Measurements from ENCODE around the gene UTRN.

Gene UTRN

DNA sequence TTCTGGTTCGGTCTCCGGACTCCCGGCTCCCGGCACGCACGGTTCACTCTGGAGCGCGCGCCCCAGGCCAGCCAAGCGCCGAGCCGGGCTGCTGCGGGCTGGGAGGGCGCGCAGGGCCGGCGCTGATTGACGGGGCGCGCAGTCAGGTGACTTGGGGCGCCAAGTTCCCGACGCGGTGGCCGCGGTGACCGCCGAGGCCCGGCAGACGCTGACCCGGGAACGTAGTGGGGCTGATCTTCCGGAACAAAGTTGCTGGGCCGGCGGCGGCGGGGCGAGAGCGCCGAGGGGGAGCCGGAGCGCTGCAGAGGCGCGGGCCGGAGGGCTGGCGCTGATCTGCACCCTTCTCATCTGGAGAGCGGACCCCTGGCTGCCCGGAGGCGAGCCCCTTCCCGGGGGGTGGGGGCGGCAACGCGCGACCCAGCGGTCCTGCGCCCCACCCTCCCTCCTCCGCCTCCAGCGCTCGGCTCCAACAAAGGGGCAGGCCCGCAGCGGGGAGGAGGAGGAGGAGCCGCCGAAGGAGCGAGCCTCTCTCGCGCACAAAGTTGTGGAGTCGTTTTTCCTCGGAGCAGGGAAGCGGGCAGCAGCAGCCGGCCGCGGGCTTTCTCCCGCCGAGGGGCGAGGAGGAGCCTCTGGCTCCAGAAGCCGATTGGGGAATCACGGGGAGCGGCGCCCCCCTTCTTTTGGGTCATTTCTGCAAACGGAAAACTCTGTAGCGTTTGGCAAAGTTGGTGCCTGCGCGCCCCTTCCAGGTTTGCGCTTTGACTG, at the start of gene UTRN:
Gene UTRN, plus strand, starts transcription at position 553 of the 765 bp plus-strand sequence. CDS start 6,494 bp downstream, outside the sequence.
- DNase-seq (ENCODE audit: low spot score), result peak; percentile 92

GRCh38 chr6:144244688-144245087, 40.4 kb upstream of the UTRN start:
- no peak for DNase-seq (ENCODE audit: low spot score)

GRCh38 chr6:144246988-144247387, 38.1 kb upstream of the UTRN start:
- no peak for DNase-seq (ENCODE audit: low spot score)

- no peak for DNase-seq (ENCODE audit: low spot score)
Measured at GRCh38 chr6:144248003-144248402, 37.1 kb upstream of the UTRN start.

GRCh38 chr6:144248476-144249301, 36.4 kb upstream of the UTRN start:
- DNase-seq (ENCODE audit: low spot score), result no peak

DNA sequence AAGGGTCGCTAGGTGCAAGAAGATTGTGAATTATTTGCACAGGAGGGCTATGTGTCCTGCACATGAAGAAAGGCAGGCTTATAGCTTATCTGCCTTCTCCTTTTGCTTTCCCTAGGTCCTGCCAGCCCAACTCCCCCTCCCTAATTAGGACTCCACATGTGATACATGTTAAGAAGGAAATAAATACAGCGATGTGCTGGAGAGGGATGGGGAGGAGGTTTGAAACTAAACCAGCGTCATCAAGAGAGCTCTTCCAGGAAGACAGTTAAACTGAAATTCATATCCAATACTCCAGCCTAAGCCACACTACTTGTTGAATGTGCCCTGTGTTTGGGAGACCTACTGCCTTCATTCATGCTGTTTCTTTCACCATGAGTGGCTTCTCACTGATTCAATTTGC, 34.9 kb upstream of the UTRN start:
- DNase-seq (ENCODE audit: low spot score), result no peak

GRCh38 chr6:144252259-144252658, 32.9 kb upstream of the UTRN start:
- DNase-seq (ENCODE audit: low spot score), result no peak

- no peak for DNase-seq (ENCODE audit: low spot score)
Measured at GRCh38 chr6:144259986-144260385, 25.1 kb upstream of the UTRN start.

GRCh38 chr6:144262470-144263369, 22.4 kb upstream of the UTRN start:
- DNase-seq (ENCODE audit: low spot score), result no peak

GRCh38 chr6:144263786-144264185, 21.3 kb upstream of the UTRN start:
- no peak for DNase-seq (ENCODE audit: low spot score)

GRCh38 chr6:144264270-144265060, 20.7 kb upstream of the UTRN start:
- DNase-seq (ENCODE audit: low spot score), result peak; percentile 24

DNA sequence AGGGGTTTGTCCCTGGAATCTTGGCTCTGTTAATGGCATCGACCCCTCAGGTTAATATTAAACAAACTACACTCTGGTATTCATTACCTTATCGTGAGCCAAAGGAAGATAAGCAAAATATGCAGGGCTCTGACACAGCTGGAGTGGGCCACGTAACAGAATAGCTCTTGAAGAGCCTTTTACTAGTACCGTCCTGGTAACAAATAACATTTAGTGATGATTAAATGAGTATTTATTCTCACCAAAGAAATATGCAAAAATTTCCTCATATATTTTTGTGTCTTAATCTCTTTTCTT, 20.1 kb upstream of the UTRN start:
- no peak for DNase-seq (ENCODE audit: low spot score)

DNA sequence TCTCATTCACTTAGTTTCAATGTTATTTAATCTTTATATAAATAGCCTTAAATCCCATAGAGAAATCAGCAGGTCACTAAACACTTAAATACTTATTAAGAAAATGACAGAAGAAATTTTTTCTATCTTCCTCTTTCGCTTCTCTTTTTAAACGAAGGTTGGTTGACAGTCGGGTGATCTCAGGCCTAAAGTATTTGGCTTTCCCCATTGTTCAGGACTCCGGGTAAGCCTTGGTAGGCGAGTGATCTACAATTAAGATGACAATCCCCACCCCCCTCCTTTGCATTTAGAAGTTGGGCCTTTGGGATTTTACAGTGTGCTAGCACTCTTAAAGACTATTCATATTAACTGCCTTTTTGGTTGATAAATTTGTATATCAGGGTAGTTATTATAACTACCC, 19.7 kb upstream of the UTRN start:
- peak; percentile 78 for DNase-seq (ENCODE audit: low spot score)

GRCh38 chr6:144266091-144266649, 19.0 kb upstream of the UTRN start:
- peak; percentile 68 for DNase-seq (ENCODE audit: low spot score)

- DNase-seq (ENCODE audit: low spot score), result no peak
Measured at GRCh38 chr6:144268794-144269349, 16.3 kb upstream of the UTRN start.

- DNase-seq (ENCODE audit: low spot score), result no peak
Measured at GRCh38 chr6:144277174-144277573, 8.0 kb upstream of the UTRN start.

- no peak for DNase-seq (ENCODE audit: low spot score)
Measured at GRCh38 chr6:144277605-144278227, 7.4 kb upstream of the UTRN start.

DNA sequence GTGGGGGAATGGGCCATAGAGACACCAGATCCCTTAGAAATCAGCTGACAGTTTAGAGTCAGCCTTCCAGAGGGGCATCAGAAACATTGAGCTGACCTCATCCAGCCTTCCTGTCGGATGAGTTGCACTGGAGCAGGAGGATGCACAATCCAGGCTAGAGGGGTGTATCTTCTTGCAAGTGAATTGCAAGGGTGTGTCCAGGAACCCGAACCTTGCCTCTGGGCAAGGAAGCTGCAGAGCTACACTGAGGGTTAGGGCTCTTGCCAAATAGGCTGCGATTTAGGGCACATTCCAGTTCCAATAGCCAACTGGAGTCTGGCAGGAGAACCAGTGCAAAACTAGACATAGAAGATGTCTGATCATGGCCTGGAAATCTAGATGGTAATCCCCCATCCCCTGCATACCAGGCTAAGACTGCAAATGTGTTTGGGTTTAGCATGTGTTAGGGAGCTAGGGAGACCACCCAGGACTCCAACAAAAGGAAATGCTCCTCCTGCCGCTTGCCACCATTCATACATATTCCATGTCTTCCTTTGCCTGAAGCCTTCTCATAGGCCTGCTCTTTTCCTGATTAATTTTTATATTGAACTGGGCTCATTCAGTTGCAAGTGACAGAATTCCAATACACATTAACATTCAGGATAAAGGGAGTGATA, 6.3 kb upstream of the UTRN start:
- peak; percentile 16 for DNase-seq (ENCODE audit: low spot score)

- DNase-seq (ENCODE audit: low spot score), result peak; percentile 41
Measured at GRCh38 chr6:144279484-144280150, 5.5 kb upstream of the UTRN start.
